Measurements from ENCODE around the gene FBXL17. TPM values are rescaled to one million over a fixed set of nuclear protein-coding genes. Genes with fewer than 3 reads are reported as not detected.

The FBXL17 gene
- total RNA-seq, 1 experiment from 2014 or later = 8.8 TPM

- no peak overlapping the region for H2AFZ ChIP-seq (ENCODE audit: low read length)
- TF ChIP-seq, protein P1, sequence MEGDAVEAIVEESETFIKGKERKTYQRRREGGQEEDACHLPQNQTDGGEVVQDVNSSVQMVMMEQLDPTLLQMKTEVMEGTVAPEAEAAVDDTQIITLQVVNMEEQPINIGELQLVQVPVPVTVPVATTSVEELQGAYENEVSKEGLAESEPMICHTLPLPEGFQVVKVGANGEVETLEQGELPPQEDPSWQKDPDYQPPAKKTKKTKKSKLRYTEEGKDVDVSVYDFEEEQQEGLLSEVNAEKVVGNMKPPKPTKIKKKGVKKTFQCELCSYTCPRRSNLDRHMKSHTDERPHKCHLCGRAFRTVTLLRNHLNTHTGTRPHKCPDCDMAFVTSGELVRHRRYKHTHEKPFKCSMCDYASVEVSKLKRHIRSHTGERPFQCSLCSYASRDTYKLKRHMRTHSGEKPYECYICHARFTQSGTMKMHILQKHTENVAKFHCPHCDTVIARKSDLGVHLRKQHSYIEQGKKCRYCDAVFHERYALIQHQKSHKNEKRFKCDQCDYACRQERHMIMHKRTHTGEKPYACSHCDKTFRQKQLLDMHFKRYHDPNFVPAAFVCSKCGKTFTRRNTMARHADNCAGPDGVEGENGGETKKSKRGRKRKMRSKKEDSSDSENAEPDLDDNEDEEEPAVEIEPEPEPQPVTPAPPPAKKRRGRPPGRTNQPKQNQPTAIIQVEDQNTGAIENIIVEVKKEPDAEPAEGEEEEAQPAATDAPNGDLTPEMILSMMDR (conservative IDR thresholded peaks at IDR 0.05; ENCODE audit: low read depth, low read length) = no peak
- no peak for TF ChIP-seq EZH2phosphoT487 (IDR thresholded peaks at IDR 0.05; ENCODE audit: borderline replicate concordance, low read length)
- no peak for TF ChIP-seq EZH2 (IDR thresholded peaks at IDR 0.05; ENCODE audit: low read length, unreplicated experiment)
- H3K9me3 ChIP-seq (ENCODE audit: low read length) = no peaks in the 10 kb centered on the region
- H3K27me3 ChIP-seq (ENCODE audit: low read length) = no peaks in the 10 kb centered on the region
- no peaks in the 10 kb centered on the region for H3K9me2 ChIP-seq (replicated peaks; ENCODE audit: low read length)
- H3F3A ChIP-seq (ENCODE audit: low read length, unreplicated experiment) = no peaks in the 10 kb centered on the region
- CTCF ChIA-PET = no interaction called here
- no peaks in the 10 kb centered on the region for H4K20me1 ChIP-seq (ENCODE audit: low read length)
- no peaks in the 10 kb centered on the region for H3K4me1 ChIP-seq (ENCODE audit: insufficient read depth, low read length)
- no peaks in the 10 kb centered on the region for H3K36me3 ChIP-seq (ENCODE audit: low read depth, low read length)
- H3K9ac ChIP-seq (ENCODE audit: low read length) = no peak overlapping the region
- intact Hi-C loops (cut with micrococcal nuclease) = no loop called here
- POLR2A ChIA-PET (ENCODE audit: unreplicated experiment) = no interaction called here
- DNase-seq = no peak
- no peaks in the 10 kb centered on the region for H3K79me2 ChIP-seq (ENCODE audit: low read length)
- BruUV-seq (replicated peaks) = no TSS peak
- H3K4me2 ChIP-seq (ENCODE audit: low read length) = no peak overlapping the region
- no peak overlapping the region for H3K27ac ChIP-seq (ENCODE audit: low read length)
- no peak overlapping the region for H3K4me3 ChIP-seq (ENCODE audit: low read length)
- ATAC-seq = no peak
Observed at GRCh38 chr5:107830750-107831149, 551.1 kb downstream of the FBXL17 start.

DNA sequence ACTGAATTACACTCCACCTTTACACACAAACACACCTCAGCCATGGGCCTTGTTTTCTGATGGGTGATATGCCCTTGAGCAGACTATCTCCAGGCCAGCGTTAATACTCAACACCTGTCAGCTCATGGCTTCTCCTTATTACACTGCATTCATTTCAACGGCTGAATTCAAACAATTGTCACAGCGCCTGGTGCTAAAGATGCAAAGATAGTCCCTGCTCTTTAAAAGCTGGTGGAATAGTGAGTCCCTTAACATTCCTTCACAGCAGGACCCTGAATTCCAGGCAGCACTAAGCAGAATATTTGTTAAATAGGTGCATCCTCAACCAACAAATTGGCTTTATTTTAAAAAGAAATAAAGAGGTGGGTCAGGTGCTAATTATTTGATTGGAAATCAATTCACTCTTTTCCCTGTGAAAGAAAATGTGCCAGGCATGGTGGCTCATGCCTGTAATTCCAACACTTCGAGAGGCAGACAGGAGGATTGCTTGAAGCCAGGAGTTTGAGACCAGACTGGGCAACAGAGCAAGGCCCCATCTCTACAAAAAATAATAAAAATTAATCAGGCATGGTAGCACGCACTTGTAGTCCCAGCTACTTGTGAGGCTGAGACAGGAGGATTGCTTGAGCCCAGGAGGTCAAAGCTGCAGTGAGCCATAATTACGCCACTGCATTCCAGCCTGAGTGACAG, 555.4 kb downstream of the FBXL17 start:
- DNase-seq (no peak), ATAC-seq (no peak)
- H3K9me3 ChIP-seq (ENCODE audit: low read length) = no peaks in the 10 kb centered on the region
- no peak overlapping the region for H3K4me3 ChIP-seq (ENCODE audit: low read length)
- BruUV-seq (replicated peaks) = no TSS peak
- ChIA-PET POLR2A (ENCODE audit: unreplicated experiment) (no interaction called here), CTCF (no interaction called here)
- H3F3A ChIP-seq (ENCODE audit: low read length, unreplicated experiment) = no peaks in the 10 kb centered on the region
- H3K9ac ChIP-seq (ENCODE audit: low read length) = no peak overlapping the region
- H4K20me1 ChIP-seq (ENCODE audit: low read length) = no peaks in the 10 kb centered on the region
- no peak overlapping the region for H2AFZ ChIP-seq (ENCODE audit: low read length)
- H3K36me3 ChIP-seq (ENCODE audit: low read depth, low read length) = no peaks in the 10 kb centered on the region
- no peak overlapping the region for H3K4me2 ChIP-seq (ENCODE audit: low read length)
- H3K4me1 ChIP-seq (ENCODE audit: insufficient read depth, low read length) = no peaks in the 10 kb centered on the region
- no peaks in the 10 kb centered on the region for H3K27me3 ChIP-seq (ENCODE audit: low read length)
- no peak overlapping the region for H3K27ac ChIP-seq (ENCODE audit: low read length)
- H3K79me2 ChIP-seq (ENCODE audit: low read length) = no peaks in the 10 kb centered on the region
- H3K9me2 ChIP-seq (replicated peaks; ENCODE audit: low read length) = no peaks in the 10 kb centered on the region
- TF ChIP-seq, protein P1 (conservative IDR thresholded peaks at IDR 0.05; ENCODE audit: low read depth, low read length) = no peak
- TF ChIP-seq EZH2 (IDR thresholded peaks at IDR 0.05; ENCODE audit: low read length, unreplicated experiment) (no peak), EZH2phosphoT487 (IDR thresholded peaks at IDR 0.05; ENCODE audit: borderline replicate concordance, low read length) (no peak)
- intact Hi-C loops (cut with micrococcal nuclease) = no loop called here

DNA sequence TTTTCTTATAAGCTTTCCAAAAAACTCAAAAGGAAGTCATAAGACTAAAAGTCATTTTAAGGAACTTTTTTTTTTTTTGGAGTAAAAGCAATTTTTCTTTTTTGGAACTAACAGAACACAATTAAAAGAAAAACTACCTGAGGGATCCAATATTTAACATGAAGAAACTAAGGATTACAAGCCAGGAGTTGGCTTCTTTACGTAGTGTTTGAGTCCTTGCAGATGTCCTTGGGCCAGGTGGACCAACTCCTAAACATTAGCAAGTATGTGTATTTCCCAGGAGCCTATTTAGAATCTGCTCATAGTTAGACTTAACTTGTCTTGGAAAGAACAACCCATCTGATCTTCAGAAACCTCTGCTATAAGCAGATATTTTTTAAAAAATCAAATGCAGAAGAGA, 557.1 kb downstream of the FBXL17 start:
- Histone ChIP-seq H3K27me3 (ENCODE audit: low read length) (no peaks in the 10 kb centered on the region), H3K9me2 (replicated peaks; ENCODE audit: low read length) (no peaks in the 10 kb centered on the region), H4K20me1 (ENCODE audit: low read length) (no peaks in the 10 kb centered on the region), H3F3A (ENCODE audit: low read length, unreplicated experiment) (no peaks in the 10 kb centered on the region), H3K79me2 (ENCODE audit: low read length) (no peaks in the 10 kb centered on the region), H3K9me3 (ENCODE audit: low read length) (no peaks in the 10 kb centered on the region), H3K27ac (ENCODE audit: low read length) (no peak overlapping the region), H3K36me3 (ENCODE audit: low read depth, low read length) (no peaks in the 10 kb centered on the region), H3K9ac (ENCODE audit: low read length) (no peak overlapping the region), H3K4me2 (ENCODE audit: low read length) (no peak overlapping the region), H3K4me1 (ENCODE audit: insufficient read depth, low read length) (no peaks in the 10 kb centered on the region), H2AFZ (ENCODE audit: low read length) (no peak overlapping the region), H3K4me3 (ENCODE audit: low read length) (no peak overlapping the region)
- ATAC-seq = no peak
- DNase-seq = no peak
- intact Hi-C loops (cut with micrococcal nuclease) = no loop called here
- POLR2A ChIA-PET (ENCODE audit: unreplicated experiment) = interaction anchor here (0.8 kb wide), 1 partner anchor 18 kb away, joined by 9 read pairs; no protein-coding TSS in a partner anchor
- no TSS peak for BruUV-seq (replicated peaks)
- CTCF ChIA-PET = no interaction called here
- TF ChIP-seq EZH2 (IDR thresholded peaks at IDR 0.05; ENCODE audit: low read length, unreplicated experiment) (no peak), EZH2phosphoT487 (IDR thresholded peaks at IDR 0.05; ENCODE audit: borderline replicate concordance, low read length) (no peak)
- TF ChIP-seq, protein P1 (conservative IDR thresholded peaks at IDR 0.05; ENCODE audit: low read depth, low read length) = no peak
